KBM-7 (cell line): ENCODE results near the gene HIGD1A.

Experiments used
- DNase-seq: peaks from one replicate; pipeline ENCODE4 v3.0.0-alpha.2; 2015
- in situ Hi-C: fragments of 300-500 bp; cut with MboI; formaldehyde crosslinking; loops from 2 replicates; pipeline ENCODE4 v1.14.3; 2020; ENCODE audit warnings: low sequenced_read_pairs, low pct_unique_long_range_greater_than_20kb, mixed read lengths

The HIGD1A gene

DNA sequence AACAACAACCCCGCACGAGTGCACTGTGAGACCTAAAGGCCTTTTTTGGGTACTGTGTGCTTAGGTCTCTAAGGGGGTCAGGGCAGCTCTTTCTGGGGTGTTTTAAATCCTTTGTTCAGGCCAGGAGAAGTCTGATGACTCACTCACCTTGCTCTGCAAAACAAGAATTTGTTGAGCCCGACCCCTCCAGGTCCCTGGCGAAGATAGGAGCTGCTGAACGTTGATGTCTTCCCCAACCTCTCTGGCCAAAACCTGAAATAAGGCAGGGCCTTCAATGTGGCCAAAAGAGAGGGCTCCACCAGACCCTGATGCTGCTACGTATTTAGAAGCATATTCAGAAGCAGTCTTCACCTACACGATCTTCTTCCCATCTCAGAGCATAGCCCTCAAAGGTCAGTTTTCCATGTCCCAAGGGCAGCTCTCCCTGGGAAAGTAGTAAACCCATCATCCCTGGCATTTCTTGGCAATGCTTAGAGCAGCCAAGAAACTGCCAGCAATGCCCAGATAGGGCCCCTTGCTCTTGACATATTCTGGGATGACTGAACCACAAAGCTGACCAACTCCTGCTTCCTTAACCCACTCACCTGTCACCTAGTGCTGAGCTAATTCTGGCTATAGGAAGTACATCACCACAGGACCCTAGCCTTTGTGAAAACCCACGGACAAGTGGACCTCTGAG, 58.4 kb downstream of the HIGD1A start:
- in situ Hi-C loops, result loop anchor here (25.0 kb wide), 1 partner anchor 484 kb away; the partner anchor contains the start of gene CCK
- no peak for DNase-seq

DNA sequence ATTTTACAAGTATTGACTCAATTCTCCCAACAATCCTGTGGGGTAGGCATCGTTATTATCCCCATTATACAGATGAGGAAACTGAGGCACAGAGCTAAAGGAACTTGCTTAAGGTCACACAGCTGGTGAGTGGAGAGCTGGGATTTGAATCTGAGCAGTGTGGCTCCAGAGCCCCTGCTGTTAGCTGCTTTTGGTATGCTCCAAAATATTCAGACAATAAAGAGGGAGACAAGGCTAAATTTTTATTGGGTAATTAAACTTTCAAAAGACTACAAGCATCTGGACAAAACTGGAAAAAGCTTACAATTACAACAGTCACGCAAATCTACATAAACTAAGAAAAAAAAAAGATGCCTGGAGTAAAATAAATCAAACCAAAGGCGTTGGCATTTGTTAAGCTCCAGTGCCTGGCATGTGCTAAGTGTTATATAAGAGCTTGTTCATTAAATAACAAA, 59.0 kb downstream of the HIGD1A start:
- in situ Hi-C loops, result loop anchor here (25.0 kb wide), 1 partner anchor 483 kb away; the partner anchor contains the start of gene CCK
- DNase-seq, result no peak

DNA sequence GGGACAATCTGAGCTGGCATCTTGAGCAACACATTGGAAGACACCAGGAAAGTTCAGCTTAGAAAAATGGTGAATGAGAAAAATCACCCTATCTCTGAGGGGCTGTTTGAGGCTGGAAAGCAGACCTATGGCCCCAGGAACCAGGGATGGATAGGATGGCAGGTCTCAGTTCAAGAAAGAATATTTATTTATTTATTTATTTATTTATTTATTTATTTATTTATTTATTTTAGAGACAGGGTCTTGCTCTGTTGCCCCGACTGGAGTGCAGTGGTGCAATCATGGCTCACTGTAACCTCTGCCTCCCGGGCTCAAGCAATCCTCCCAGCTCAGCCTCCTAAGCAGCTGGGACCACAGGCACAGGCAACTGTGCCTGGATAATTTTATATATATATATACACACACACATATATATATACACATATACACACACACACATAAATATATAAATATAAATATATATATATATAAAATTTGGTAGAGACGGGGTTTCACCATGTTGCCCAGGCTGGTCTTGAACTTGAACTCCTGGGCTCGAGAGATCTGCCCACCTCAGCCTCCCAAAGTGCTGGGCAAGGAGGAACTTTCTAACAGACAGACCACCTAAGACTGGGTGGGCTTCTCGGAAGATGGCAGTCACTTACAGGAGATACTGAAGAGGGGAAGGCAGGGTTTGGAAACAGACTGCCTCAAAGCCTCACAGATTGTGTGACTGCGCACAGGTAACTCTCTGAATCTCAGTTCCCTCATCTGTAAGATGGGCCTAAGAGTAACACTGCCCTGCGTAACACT, 60.9 kb downstream of the HIGD1A start:
- in situ Hi-C loops, result loop anchor here (25.0 kb wide), 1 partner anchor 481 kb away; the partner anchor contains the start of gene CCK
- no peak for DNase-seq

DNA sequence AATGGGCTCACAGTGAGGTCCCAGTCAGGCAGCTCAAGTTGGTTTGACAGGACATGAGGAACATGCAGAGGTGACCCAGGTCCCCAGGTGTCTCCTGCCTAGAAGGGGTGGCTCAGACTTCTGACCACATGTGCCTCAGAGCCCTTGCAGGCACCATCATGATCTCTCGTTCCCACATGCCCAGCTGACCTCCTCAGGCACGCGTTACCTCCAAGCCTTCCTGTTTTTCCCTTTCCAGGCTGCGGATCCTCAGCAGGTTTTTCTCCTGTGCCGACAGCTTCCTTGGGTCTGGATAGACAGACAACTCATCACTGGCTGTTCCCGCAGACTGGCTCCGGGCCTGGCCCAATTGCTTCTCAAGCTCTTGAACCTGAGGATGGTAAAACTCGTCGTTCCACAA, 61.6 kb downstream of the HIGD1A start:
- in situ Hi-C loops, result loop anchor here (25.0 kb wide), 1 partner anchor 480 kb away; the partner anchor contains the start of gene CCK
- DNase-seq, result no peak

DNA sequence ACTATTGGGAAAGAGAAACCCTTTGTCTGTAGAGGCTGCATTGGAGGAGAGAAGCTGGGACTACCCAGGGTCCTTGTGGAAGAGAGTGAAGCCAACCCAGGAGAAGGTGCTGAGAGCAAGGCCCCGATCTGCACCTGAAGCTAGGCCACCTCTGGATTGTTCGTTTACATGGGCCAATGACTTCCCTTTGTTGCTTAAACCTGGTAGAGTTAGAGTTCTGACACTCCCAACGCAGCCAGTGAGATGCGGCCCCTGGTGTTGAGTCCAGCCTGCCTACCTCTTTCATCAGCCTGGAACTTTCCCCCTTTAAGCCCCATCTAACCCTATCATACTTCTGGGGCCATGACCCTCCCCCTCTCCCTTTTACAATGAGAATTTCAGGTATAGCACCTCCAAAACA, 62.0 kb downstream of the HIGD1A start:
- in situ Hi-C loops, result loop anchor here (25.0 kb wide), 1 partner anchor 480 kb away; the partner anchor contains the start of gene CCK
- DNase-seq, result no peak

- in situ Hi-C loops, result loop anchor here (25.0 kb wide), 1 partner anchor 479 kb away; the partner anchor contains the start of gene CCK
- DNase-seq, result no peak
Measured at GRCh38 chr3:42741796-42742195, 62.5 kb downstream of the HIGD1A start.

DNA sequence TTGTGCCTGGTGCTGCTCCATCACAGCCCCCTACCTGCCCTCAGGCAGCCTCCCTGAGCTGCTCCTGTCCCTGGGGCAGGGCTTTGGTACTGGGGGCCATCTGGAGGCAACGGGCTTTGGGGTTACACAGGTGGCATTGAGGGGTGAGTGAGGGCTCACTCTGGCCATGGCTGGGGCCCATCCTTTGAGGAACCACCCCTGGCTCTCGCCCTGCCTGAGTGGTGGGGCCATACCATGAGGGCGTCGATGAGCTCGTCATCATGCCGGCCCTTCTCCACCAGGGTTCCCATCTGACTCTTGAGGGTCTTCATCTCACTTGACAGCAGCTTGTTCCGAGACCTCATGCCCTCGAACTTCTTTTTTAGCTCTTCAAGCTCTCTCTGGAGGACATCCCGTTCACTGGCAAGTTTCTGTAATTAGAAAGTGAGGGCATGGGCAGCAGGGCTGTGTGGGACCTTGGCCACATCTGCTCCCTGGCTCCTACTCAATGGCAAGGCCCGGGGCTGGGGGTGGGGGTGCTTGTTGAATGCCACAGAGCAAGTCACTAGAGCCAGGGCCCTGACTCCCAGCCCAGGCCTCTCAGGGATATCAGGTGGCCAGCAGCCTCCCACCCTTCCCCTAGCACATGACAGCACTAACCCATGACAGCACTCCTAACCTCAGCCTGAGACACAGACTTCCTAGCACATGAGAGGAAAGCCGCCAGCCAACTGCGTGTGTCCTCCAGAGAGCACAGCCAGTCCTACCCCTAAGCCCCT, 64.7 kb downstream of the HIGD1A start:
- in situ Hi-C loops, result loop anchor here (25.0 kb wide), 1 partner anchor 477 kb away; the partner anchor contains the start of gene CCK

GRCh38 chr3:42736531-42736930, 67.8 kb downstream of the HIGD1A start:
- no peak for DNase-seq
- in situ Hi-C loops, result loop anchor here (25.0 kb wide), 1 partner anchor 474 kb away; the partner anchor contains the start of gene CCK

More for the DNA sequence above, 64.7 kb downstream of the HIGD1A start:
- DNase-seq, result peak; percentile 11

- in situ Hi-C loops, result loop anchor here (25.0 kb wide), 1 partner anchor 474 kb away; the partner anchor contains the start of gene CCK
- no peak for DNase-seq
Measured at GRCh38 chr3:42736081-42736480, 68.2 kb downstream of the HIGD1A start.

GRCh38 chr3:42735615-42736014, 68.7 kb downstream of the HIGD1A start:
- DNase-seq, result no peak
- in situ Hi-C loops, result loop anchor here (25.0 kb wide), 1 partner anchor 473 kb away; the partner anchor contains the start of gene CCK

GRCh38 chr3:42735019-42735418, 69.3 kb downstream of the HIGD1A start:
- in situ Hi-C loops, result loop anchor here (25.0 kb wide), 1 partner anchor 473 kb away; the partner anchor contains the start of gene CCK
- no peak for DNase-seq

DNA sequence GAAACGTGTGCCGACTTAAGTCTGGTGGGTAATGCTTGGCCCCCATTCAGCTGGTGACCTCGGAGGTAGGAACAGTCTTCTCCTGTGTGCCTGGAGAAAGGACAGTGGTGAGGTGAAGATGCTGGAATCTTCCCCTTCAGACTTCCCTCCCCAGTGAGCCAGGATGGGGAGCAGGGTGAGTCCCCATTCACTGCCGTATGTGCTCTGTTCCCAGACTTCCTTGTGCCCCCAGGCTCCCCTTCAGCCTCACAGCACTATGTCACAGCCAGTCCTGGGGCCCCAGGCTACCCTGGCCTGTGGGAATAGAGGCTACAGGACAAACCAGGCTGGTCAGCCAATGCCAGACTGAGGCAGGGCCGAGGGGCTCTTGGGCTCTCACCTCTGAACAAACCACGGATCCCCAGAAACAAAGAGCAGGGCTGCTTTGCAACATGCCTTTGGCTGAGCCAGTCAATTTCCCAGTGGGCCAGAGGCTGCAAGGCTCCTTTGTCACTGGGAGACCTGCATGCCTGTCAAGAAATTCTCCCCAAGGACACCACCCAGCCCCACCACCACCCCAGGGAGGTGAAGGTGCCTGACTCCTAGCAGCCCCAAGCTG, 69.9 kb downstream of the HIGD1A start:
- in situ Hi-C loops, result loop anchor here (25.0 kb wide), 1 partner anchor 472 kb away; the partner anchor contains the start of gene CCK
- DNase-seq, result no peak

- DNase-seq, result no peak
- in situ Hi-C loops, result loop anchor here (25.0 kb wide), 1 partner anchor 471 kb away; the partner anchor contains the start of gene CCK
Measured at GRCh38 chr3:42733501-42734262, 70.6 kb downstream of the HIGD1A start.
